Caki2 (cell line): ENCODE data around the gene PLPPR4. TPM values are rescaled to one million over a fixed set of nuclear protein-coding genes. Genes with fewer than 3 reads are reported as not detected.

Experiments
- DNase-seq: peaks from one replicate; pipeline ENCODE4 v3.0.0-alpha.2; 2015; ENCODE audit warnings: low read depth
- in situ Hi-C: cut with HindIII; loops from 2 replicates; pipeline ENCODE4 v1.10.0; 2016; ENCODE audit warnings: low sequenced_read_pairs, low pct_unique_long_range_greater_than_20kb, mixed read lengths
- total RNA-seq: library from RNA; depleted of rRNA; stranded (reverse); fragments of >200 nt; shearing (Covaris generic); gene quantifications from 2 replicates; pipeline ENCODE4 v1.2.3, GENCODE V29; 2014; ENCODE audit warnings: low replicate concordance

PLPPR4 gene
- total RNA-seq, 1 experiment from 2014 or later = not detected

GRCh38 chr1:99326215-99326949 is 62.1 kb downstream of the PLPPR4 start:
- in situ Hi-C loops = no loop called here
- no peak for DNase-seq

- in situ Hi-C loops = no loop called here
- DNase-seq = no peak
Measured at GRCh38 chr1:99327357-99327756, 63.1 kb downstream of the PLPPR4 start.

GRCh38 chr1:99328171-99328570 is 63.9 kb downstream of the PLPPR4 start:
- in situ Hi-C loops = no loop called here
- DNase-seq = no peak

- in situ Hi-C loops = no loop called here
- no peak for DNase-seq
Measured at GRCh38 chr1:99331083-99331482, 66.8 kb downstream of the PLPPR4 start.

GRCh38 chr1:99331636-99332035 is 67.3 kb downstream of the PLPPR4 start:
- in situ Hi-C loops = no loop called here
- no peak for DNase-seq

GRCh38 chr1:99332561-99332960 is 68.3 kb downstream of the PLPPR4 start:
- in situ Hi-C loops = no loop called here
- no peak for DNase-seq

- in situ Hi-C loops = no loop called here
- no peak for DNase-seq
Measured at GRCh38 chr1:99334991-99335390, 70.7 kb downstream of the PLPPR4 start.

- in situ Hi-C loops = no loop called here
Measured at GRCh38 chr1:99347041-99347684, 82.9 kb downstream of the PLPPR4 start.

GRCh38 chr1:99348397-99349132 is 84.3 kb downstream of the PLPPR4 start:
- no peak for DNase-seq
- in situ Hi-C loops = no loop called here

More at GRCh38 chr1:99347041-99347684, 82.9 kb downstream of the PLPPR4 start:
- DNase-seq = no peak

GRCh38 chr1:99352821-99353220 is 88.5 kb downstream of the PLPPR4 start:
- DNase-seq = no peak
- in situ Hi-C loops = no loop called here

- no peak for DNase-seq
- in situ Hi-C loops = no loop called here
Measured at GRCh38 chr1:99358770-99359169, 94.5 kb downstream of the PLPPR4 start.
